GM23248 (cell line): ENCODE results near the gene ZNF205. TPM values are rescaled to one million over a fixed set of nuclear protein-coding genes. Genes with fewer than 3 reads are reported as not detected.

Source experiments
- DNase-seq: peaks from one replicate; pipeline ENCODE4 v3.0.0-alpha.2; 2015
- H2AFZ ChIP-seq: fragments of 200-600 bp; sonication (generic); 2 replicates; pipeline ENCODE4 v1.6.1; 2016; ENCODE audit warnings: antibody characterized with exemption
- H3F3A ChIP-seq: fragments of 200-600 bp; sonication (generic); 2 replicates; pipeline ENCODE4 v1.6.1; 2016; ENCODE audit warnings: mild to moderate bottlenecking, antibody characterized with exemption, mixed run types; ENCODE audit not compliant: insufficient read depth
- H3K27ac ChIP-seq: fragments of 200-600 bp; sonication (generic); 2 replicates; pipeline ENCODE4 v1.5.1; 2016; ENCODE audit warnings: mild to moderate bottlenecking
- H3K27me3 ChIP-seq: fragments of 200-600 bp; sonication (generic); replicated peaks from 2 replicates; pipeline ENCODE4 v1.6.1; 2016; ENCODE audit warnings: mild to moderate bottlenecking; ENCODE audit not compliant: insufficient read depth
- H3K36me3 ChIP-seq: fragments of 200-600 bp; sonication (generic); 2 replicates; pipeline ENCODE4 v1.6.1; 2016; ENCODE audit warnings: low read depth, mild to moderate bottlenecking
- H3K4me1 ChIP-seq: fragments of 200-600 bp; sonication (generic); 2 replicates; pipeline ENCODE4 v1.6.1; 2016; ENCODE audit warnings: mild to moderate bottlenecking; ENCODE audit not compliant: insufficient read depth
- H3K4me2 ChIP-seq: fragments of 200-600 bp; sonication (generic); one replicate; pipeline ENCODE4 v1.6.1; 2016; ENCODE audit warnings: mild to moderate bottlenecking; ENCODE audit not compliant: unreplicated experiment
- H3K4me3 ChIP-seq: fragments of 200-600 bp; sonication (generic); 2 replicates; pipeline ENCODE4 v1.5.1; 2016; ENCODE audit warnings: mild to moderate bottlenecking
- H3K79me2 ChIP-seq: fragments of 200-600 bp; sonication (generic); 2 replicates; pipeline ENCODE4 v1.6.1; 2016; ENCODE audit warnings: mild to moderate bottlenecking; ENCODE audit not compliant: insufficient read depth
- H3K9ac ChIP-seq: fragments of 200-600 bp; sonication (generic); 2 replicates; pipeline ENCODE4 v1.6.1; 2016; ENCODE audit warnings: mild to moderate bottlenecking
- H3K9me2 ChIP-seq: fragments of 200-600 bp; sonication (generic); 2 replicates; pipeline ENCODE4 v1.6.1; 2016; ENCODE audit warnings: mixed run types, mild to moderate bottlenecking, moderate library complexity; ENCODE audit not compliant: insufficient read depth
- H3K9me3 ChIP-seq: fragments of 200-600 bp; sonication (generic); one replicate; pipeline ENCODE4 v1.6.1; 2017; ENCODE audit warnings: low read depth
- H4K20me1 ChIP-seq: fragments of 200-600 bp; sonication (generic); 2 replicates; pipeline ENCODE4 v1.6.0; 2016; ENCODE audit not compliant: insufficient read depth
- EZH2 ChIP-seq: fragments of 200-600 bp; sonication (generic); IDR thresholded peaks from 2 replicates; pipeline ENCODE4 v1.6.1; 2018; ENCODE audit warnings: antibody characterized with exemption, mild to moderate bottlenecking; ENCODE audit not compliant: insufficient read depth, poor library complexity, severe bottlenecking
- EZH2phosphoT487 ChIP-seq: fragments of 200-600 bp; sonication (generic); IDR thresholded peaks from 2 replicates; pipeline ENCODE4 v1.6.1; 2018; ENCODE audit warnings: antibody characterized with exemption, moderate library complexity, mild to moderate bottlenecking, low read depth; ENCODE audit not compliant: insufficient read depth
- WGBS, 2 experiments: methylation state at CpG; one replicate each; pipeline ENCODE4 v1.1.6; 2015 to 2017; ENCODE audit warnings: low lambda C conversion rate in 2 of 2, low coverage in 1 of 2; ENCODE audit errors: missing lambda C conversion rate in 2 of 2; 5-methylcytosine and 5-hydroxymethylcytosine counted together
- in situ Hi-C: fragments of 300-500 bp; cut with MboI; formaldehyde crosslinking; loops from 2 replicates; pipeline ENCODE4 v1.15.0; 2020
- polyA plus RNA-seq: library from polyadenylated mRNA; unstranded; fragments of >200 nt; fragmentation: Nextera tagmentation; extraction: Ambion mirVana; gene quantifications from 2 replicates; pipeline ENCODE4 v1.2.1, GENCODE V29; 2016
- total RNA-seq: library from RNA; depleted of rRNA; stranded (reverse); fragments of >200 nt; shearing (Covaris generic); gene quantifications from 2 replicates; pipeline ENCODE4 v1.2.3, GENCODE V29; 2014; rRNA removed

The ZNF205 gene
- total RNA-seq (12.5 and 14.6 TPM in 2 replicates), polyA plus RNA-seq (4.2 and 4.4 TPM in 2 replicates)

GRCh38 chr16:3112058-3112880, at the start of gene ZNF205:
Gene ZNF205 (plus strand): TSS chr16:3112586. CDS start chr16:3113431, 845 bp downstream.
- Histone ChIP-seq H3K4me3 (peak within 1 kb of the TSS; percentile 99), H3K4me1 (peaks cover 4% of the 10 kb centered on the region), H3K36me3 (no peaks in the 10 kb centered on the region), H3K9me2 (no peaks in the 10 kb centered on the region), H2AFZ (peak within 1 kb of the TSS; percentile 98), H3K79me2 (peaks cover 17% of the 10 kb centered on the region), H3K27ac (no peak within 1 kb of the TSS), H4K20me1 (no peaks in the 10 kb centered on the region), H3K9me3 (no peaks in the 10 kb centered on the region), H3K9ac (peak within 1 kb of the TSS; percentile 84), H3K4me2 (peak within 1 kb of the TSS; percentile 93), H3K27me3 (no peaks in the 10 kb centered on the region), H3F3A (no peaks in the 10 kb centered on the region)
- in situ Hi-C loops: no loop called here
- peak; percentile 76 for DNase-seq
- TF ChIP-seq EZH2phosphoT487 (no peak), EZH2 (no peak)
- WGBS, 2 experiments: 6 to 8% methylated on average over 21 to 23 of the region's 23 CpGs

GRCh38 chr16:3063625-3064386, 48.6 kb upstream of the ZNF205 start:
- Histone ChIP-seq H3K27ac (no peak overlapping the region), H3K9ac (no peak overlapping the region), H3K36me3 (no peaks in the 10 kb centered on the region), H3K79me2 (no peaks in the 10 kb centered on the region), H3K27me3 (no peaks in the 10 kb centered on the region), H3F3A (no peaks in the 10 kb centered on the region), H3K4me3 (no peak overlapping the region), H3K4me1 (peaks cover 5% of the 10 kb centered on the region), H3K9me2 (no peaks in the 10 kb centered on the region), H3K4me2 (no peak overlapping the region), H3K9me3 (no peaks in the 10 kb centered on the region), H4K20me1 (no peaks in the 10 kb centered on the region), H2AFZ (no peak overlapping the region)
- DNase-seq: no peak
- 83 to 85% methylated on average over 8 of the region's 8 CpGs for WGBS, 2 experiments
- TF ChIP-seq EZH2 (no peak), EZH2phosphoT487 (no peak)
- in situ Hi-C loops: no loop called here

GRCh38 chr16:3065069-3065741, 47.2 kb upstream of the ZNF205 start, which contains the start of gene IL32:
Gene IL32 (plus strand): TSS chr16:3065640. CDS start chr16:3065812, 172 bp downstream.
- Histone ChIP-seq H2AFZ (peak within 1 kb of the TSS; percentile 50; the same call in 1 of the 2 replicates), H3K27ac (no peak within 1 kb of the TSS), H3K9ac (0 out of 2 replicates have a peak within 1 kb of the TSS, but pooled peaks have one; percentile 10), H3K4me2 (no peak within 1 kb of the TSS), H3K79me2 (no peaks in the 10 kb centered on the region), H3K9me3 (no peaks in the 10 kb centered on the region), H3K4me1 (peaks cover 5% of the 10 kb centered on the region), H4K20me1 (no peaks in the 10 kb centered on the region), H3K27me3 (no peaks in the 10 kb centered on the region), H3K4me3 (no peak within 1 kb of the TSS), H3F3A (no peaks in the 10 kb centered on the region), H3K36me3 (no peaks in the 10 kb centered on the region), H3K9me2 (no peaks in the 10 kb centered on the region)
- in situ Hi-C loops: no loop called here
- TF ChIP-seq EZH2: no peak
- TF ChIP-seq EZH2phosphoT487: no peak
- 51 to 56% methylated on average over 13 of the region's 13 CpGs for whole genome bisulfite sequencing, 2 experiments
- peak; percentile 80 for DNase-seq
